H1 (cell line): Measurements from ENCODE around the gene LRTM2. TPM values are rescaled to one million over a fixed set of nuclear protein-coding genes. Genes with fewer than 3 reads are reported as not detected.

ENCODE experiments used
- CTCF ChIA-PET: fragments of 300-600 bp; sonication (Branson Sonifier 250); formaldehyde crosslinking; loops from one replicate; lab custom pipeline; 2021; ENCODE audit not compliant: partially characterized antibody; lab: Charles Lee
- POLR2A ChIA-PET: fragments of 300-600 bp; sonication (Branson Sonifier 250); formaldehyde crosslinking; loops from one replicate; lab custom pipeline; 2021; ENCODE audit warnings: inconsistent platforms; ENCODE audit not compliant: partially characterized antibody; lab: Charles Lee
- DNase-seq, 2 experiments: peaks; one replicate each; pipeline versions ENCODE4 v3.0.0 to v3.0.0-alpha.2; 2010 to 2022; ENCODE audit warnings: low spot score in 2 of 2, low read depth in 1 of 2, mixed read lengths in 1 of 2
- FAIRE-seq: peaks from 2 replicates; lab custom pipeline; 2011; peaks lifted over from hg19 to GRCh38; lab: Jason Lieb, UNC
- H2AFZ ChIP-seq: 2 replicates; pipeline ENCODE4 v1.8.1; 2012; ENCODE audit warnings: low read length, inconsistent platforms
- H2AK5ac ChIP-seq: 2 replicates; pipeline ENCODE4 v1.6.1; 2013; ENCODE audit warnings: low read depth, low read length
- H2BK120ac ChIP-seq: replicated peaks from 2 replicates; pipeline ENCODE3; 2013; ENCODE audit warnings: low read depth, low read length, inconsistent platforms
- H2BK12ac ChIP-seq: 2 replicates; pipeline ENCODE4 v1.6.1; 2013; ENCODE audit warnings: low read depth, low read length
- H2BK15ac ChIP-seq: 2 replicates; pipeline ENCODE4 v1.6.1; 2013; ENCODE audit warnings: low read length
- H2BK20ac ChIP-seq: 2 replicates; pipeline ENCODE4 v1.6.1; 2013; ENCODE audit warnings: low read length
- H2BK5ac ChIP-seq: 2 replicates; pipeline ENCODE4 v1.6.1; 2013; ENCODE audit warnings: low read depth, low read length
- H3K14ac ChIP-seq: 2 replicates; pipeline ENCODE4 v1.6.1; 2013; ENCODE audit warnings: inconsistent platforms; ENCODE audit not compliant: insufficient read length
- H3K18ac ChIP-seq: 2 replicates; pipeline ENCODE4 v1.6.1; 2013; ENCODE audit warnings: low read length; ENCODE audit errors: extremely low read depth
- H3K23ac ChIP-seq: 2 replicates; pipeline ENCODE4 v1.6.1; 2013; ENCODE audit warnings: inconsistent platforms; ENCODE audit not compliant: insufficient read length
- H3K23me2 ChIP-seq: 2 replicates; pipeline ENCODE4 v1.6.1; 2013; ENCODE audit warnings: low read depth, low read length
- H3K27ac ChIP-seq: 2 replicates; pipeline ENCODE4 v1.6.1; 2011; ENCODE audit warnings: low read depth, low read length, inconsistent platforms
- H3K27me3 ChIP-seq, 4 experiments: replicated peaks in 1 of 4; 1 replicate in 1 of 4; 2 replicates in 3 of 4; pipeline versions ENCODE4 v1.6.1 to v1.8.1; 2011 to 2013; ENCODE audit warnings: low read length in 3 of 4, mild to moderate bottlenecking in 3 of 4, inconsistent platforms in 2 of 4, mixed read lengths in 2 of 4, moderate library complexity in 1 of 4; ENCODE audit not compliant: control insufficient read depth in 3 of 4, insufficient read depth in 3 of 4; ENCODE audit errors: extremely low read depth in 1 of 4
- H3K36me3 ChIP-seq, 4 experiments: 2 replicates each; pipeline versions ENCODE4 v1.6.1 to v1.8.1; 2011 to 2013; ENCODE audit warnings: mild to moderate bottlenecking in 4 of 4, low read length in 3 of 4, moderate library complexity in 2 of 4, control low read depth in 1 of 4, inconsistent platforms in 1 of 4; ENCODE audit not compliant: insufficient read depth in 4 of 4, control insufficient read depth in 2 of 4
- H3K4ac ChIP-seq: replicated peaks from 2 replicates; pipeline ENCODE3; 2013; ENCODE audit warnings: low read length, low read depth, mixed read lengths, inconsistent platforms; ENCODE audit not compliant: insufficient read length
- H3K4me1 ChIP-seq, 4 experiments: replicated peaks in 1 of 4; 1 replicate in 1 of 4; 2 replicates in 3 of 4; pipeline versions ENCODE4 v1.6.1 to v1.8.1; 2011 to 2013; ENCODE audit warnings: low read length in 3 of 4, inconsistent platforms in 2 of 4, mixed read lengths in 1 of 4; ENCODE audit not compliant: insufficient read depth in 4 of 4, control insufficient read depth in 3 of 4
- H3K4me2 ChIP-seq, 2 experiments: 2 replicates each; pipeline versions ENCODE4 v1.6.1 to v1.8.1; 2011 to 2013; ENCODE audit warnings: low read depth in 2 of 2, low read length in 2 of 2, control low read depth in 1 of 2, inconsistent platforms in 1 of 2, mild to moderate bottlenecking in 1 of 2; ENCODE audit not compliant: insufficient read depth in 1 of 2
- H3K4me3 ChIP-seq, 4 experiments: fragments of 200-600, 300-600 bp in 1 of 4; sonication (generic), shearing (Covaris generic), sonication (Bioruptor Twin) in 1 of 4; 2 replicates each; pipeline versions ENCODE4 v1.5.1 to v1.8.1; 2011 to 2016; ENCODE audit warnings: low read length in 4 of 4, low read depth in 3 of 4, control low read depth in 2 of 4, inconsistent platforms in 2 of 4, mild to moderate bottlenecking in 2 of 4, mixed read lengths in 1 of 4, moderate library complexity in 1 of 4; ENCODE audit not compliant: insufficient read depth in 2 of 4; ENCODE audit errors: extremely low read depth in 1 of 4
- H3K56ac ChIP-seq: replicated peaks from 2 replicates; pipeline ENCODE3; 2013; ENCODE audit warnings: low read depth, mild to moderate bottlenecking, mixed read lengths, low read length, inconsistent platforms; ENCODE audit not compliant: insufficient read length
- H3K79me1 ChIP-seq: 2 replicates; pipeline ENCODE4 v1.6.1; 2013; ENCODE audit warnings: low read depth, low read length, control low read depth
- H3K79me2 ChIP-seq, 2 experiments: 2 replicates each; pipeline versions ENCODE4 v1.6.1 to v1.8.1; 2012 to 2013; ENCODE audit warnings: low read length in 2 of 2, mild to moderate bottlenecking in 2 of 2, inconsistent platforms in 1 of 2; ENCODE audit not compliant: insufficient read depth in 2 of 2, control insufficient read depth in 1 of 2
- H3K9ac ChIP-seq, 4 experiments: replicated peaks in 1 of 4; 1 replicate in 1 of 4; 2 replicates in 3 of 4; pipeline versions ENCODE4 v1.6.1 to v1.8.1; 2011 to 2013; ENCODE audit warnings: low read depth in 3 of 4, low read length in 3 of 4, control low read depth in 2 of 4, mild to moderate bottlenecking in 2 of 4, moderate library complexity in 2 of 4, inconsistent platforms in 1 of 4; ENCODE audit errors: extremely low read depth in 1 of 4
- H3K9me3 ChIP-seq, 2 experiments: 2 replicates each; pipeline versions ENCODE4 v1.6.1 to v1.8.1; 2012 to 2013; ENCODE audit warnings: mild to moderate bottlenecking in 2 of 2, moderate library complexity in 2 of 2, control low read depth in 1 of 2, inconsistent platforms in 1 of 2, low read depth in 1 of 2, low read length in 1 of 2, mixed read lengths in 1 of 2; ENCODE audit not compliant: insufficient read depth in 2 of 2
- H4K20me1 ChIP-seq, 2 experiments: replicated peaks in 1 of 2; 2 replicates each; pipeline versions ENCODE3 to v1.8.1; 2011 to 2013; ENCODE audit warnings: inconsistent platforms in 2 of 2, low read length in 2 of 2, mild to moderate bottlenecking in 1 of 2; ENCODE audit not compliant: insufficient read depth in 2 of 2, control insufficient read depth in 1 of 2
- H4K5ac ChIP-seq: 2 replicates; pipeline ENCODE4 v1.6.1; 2013; ENCODE audit warnings: low read length, low read depth, mixed read lengths, inconsistent platforms; ENCODE audit not compliant: insufficient read length
- H4K8ac ChIP-seq: 2 replicates; pipeline ENCODE4 v1.8.0; 2013; ENCODE audit warnings: mild to moderate bottlenecking, moderate library complexity, low read length, inconsistent platforms; ENCODE audit not compliant: insufficient read depth; ENCODE audit errors: extremely low read depth
- H4K91ac ChIP-seq: replicated peaks from 2 replicates; pipeline ENCODE3; 2013; ENCODE audit warnings: low read length, mixed read lengths, inconsistent platforms; ENCODE audit not compliant: insufficient read length
- CREB1 ChIP-seq: IDR thresholded peaks from 2 replicates; pipeline ENCODE4 v1.6.1; 2012; ENCODE audit warnings: inconsistent platforms
- POLR2A ChIP-seq, 2 experiments: IDR thresholded peaks; 1 replicate in 1 of 2; 2 replicates in 1 of 2; pipeline ENCODE4 v1.6.1; 2011; ENCODE audit warnings: low read depth in 2 of 2, low read length in 2 of 2, mild to moderate bottlenecking in 2 of 2; ENCODE audit errors: control extremely low read depth in 1 of 2
- POU5F1 ChIP-seq: IDR thresholded peaks from 2 replicates; pipeline ENCODE4 v1.6.1; 2011; ENCODE audit warnings: low read depth, mild to moderate bottlenecking, low read length, moderate library complexity
- TCF12 ChIP-seq: IDR thresholded peaks from 2 replicates; pipeline ENCODE4 v1.6.1; 2011; ENCODE audit warnings: low read depth, mild to moderate bottlenecking, low read length
- WGBS, 2 experiments: shearing (Covaris generic) in 1 of 2; methylation state at CpG; one replicate each; pipeline versions ENCODE4 v1.1.6 to v1.1.7; 2013 to 2015; ENCODE audit warnings: low lambda C conversion rate in 2 of 2, mixed read lengths in 2 of 2, inconsistent platforms in 1 of 2, low coverage in 1 of 2, missing lambda C conversion rate in 1 of 2; ENCODE audit not compliant: insufficient replicate concordance in 2 of 2, insufficient coverage in 1 of 2, insufficient read length in 1 of 2; ENCODE audit errors: extremely low coverage in 1 of 2, missing lambda C conversion rate in 1 of 2; 5-methylcytosine and 5-hydroxymethylcytosine counted together
- polyA plus RNA-seq, 7 experiments: library from polyadenylated mRNA; depleted of rRNA in 3 of 7; stranded (reverse) in 5 of 7; unstranded in 2 of 7; fragments of >200 nt in 5 of 7; fragments of 200-250 nt in 2 of 7; gene quantifications; 1 replicate in 5 of 7; 2 replicates in 1 of 7; 4 replicates in 1 of 7; pipeline versions ENCODE4 v1.2.1 to v1.2.3, GENCODE V29; 2011 to 2013; ENCODE audit warnings: missing spikeins in 2 of 7, mixed read lengths in 2 of 7
- total RNA-seq: library from RNA; stranded (reverse); fragmentation: NEBNext Ultra II Directional; extraction: Animal tissue kit (Norgen Biotek cat#: 25700); gene quantifications from 2 replicates; pipeline ENCODE4 v1.2.1, GENCODE V29; 2021

LRTM2 gene
- total and polyA plus RNA-seq, 2 of the 8 experiments (the other 6 are each of a cell fraction or from before 2014, with no cell fraction given), result 0.06 TPM; not detected in 1

DNA sequence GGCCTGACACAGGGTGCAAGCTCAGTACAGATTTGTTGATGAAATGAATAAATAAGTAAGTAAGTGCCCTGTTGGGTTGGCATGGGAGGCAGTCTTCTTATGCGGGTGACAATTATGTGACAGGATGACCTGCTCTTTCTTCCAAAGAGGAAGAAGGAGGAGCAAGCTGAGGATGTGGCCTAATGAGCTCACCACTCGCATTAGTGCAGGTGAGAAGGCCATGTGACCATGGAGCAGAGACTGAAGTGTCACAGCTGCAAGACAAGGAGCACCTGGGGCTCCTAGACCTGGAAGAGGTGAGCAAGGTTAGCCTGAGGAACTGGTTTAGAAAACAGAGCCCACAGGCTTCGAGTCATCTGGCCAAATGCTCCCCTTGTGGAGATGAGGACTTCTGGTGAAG lies 34.9 kb downstream of the LRTM2 start:
- no peak overlapping the region for H4K91ac ChIP-seq
- no peak overlapping the region for H2BK12ac ChIP-seq
- no peak for DNase-seq
- no peak overlapping the region for H2BK5ac ChIP-seq
- no peak overlapping the region for H3K27ac ChIP-seq
- no peak overlapping the region for H3K4me3 ChIP-seq
- H3K36me3 ChIP-seq, result no peaks in the 10 kb centered on the region
- no peak overlapping the region for H3K23ac ChIP-seq
- H3K27me3 ChIP-seq, result no peaks in the 10 kb centered on the region
- H2AFZ ChIP-seq, result no peak overlapping the region
- TF ChIP-seq POU5F1 (no peak), POLR2A (IDR thresholded peaks at IDR 0.05; ENCODE audit: control extremely low read depth in 1 of 2, low read depth in 2 of 2, low read length in 2 of 2) (no peak), TCF12 (no peak), CREB1 (no peak)
- FAIRE-seq, result no peak
- H4K5ac ChIP-seq, result no peak overlapping the region
- H2BK15ac ChIP-seq, result no peak overlapping the region
- H4K20me1 ChIP-seq, result no peaks in the 10 kb centered on the region
- no peak overlapping the region for H3K56ac ChIP-seq
- H3K23me2 ChIP-seq, result no peaks in the 10 kb centered on the region
- H3K4ac ChIP-seq, result no peak overlapping the region
- H3K79me2 ChIP-seq, result no peaks in the 10 kb centered on the region
- no peaks in the 10 kb centered on the region for H3K4me1 ChIP-seq
- no peak overlapping the region for H2BK120ac ChIP-seq
- no peaks in the 10 kb centered on the region for H3K79me1 ChIP-seq
- H2AK5ac ChIP-seq, result no peak overlapping the region
- no peak overlapping the region for H3K18ac ChIP-seq
- H3K9me3 ChIP-seq, result peaks cover 30 to 41% of the 10 kb centered on the region in 2 experiments
- POLR2A ChIA-PET, result no interaction called here
- H2BK20ac ChIP-seq, result no peak overlapping the region
- CTCF ChIA-PET, result interaction anchor here (0.9 kb wide), 1 partner anchor 54 kb away, joined by 3 read pairs; no protein-coding TSS in a partner anchor
- no peak overlapping the region for H3K14ac ChIP-seq
- WGBS, 2 experiments, result 88% methylated on average over 3 of the region's 3 CpGs; no CpG with 5 or more reads in 1 of the 2 experiments
- no peak overlapping the region for H3K4me2 ChIP-seq
- no peak overlapping the region for H3K9ac ChIP-seq
- H4K8ac ChIP-seq, result no peak overlapping the region
